ENCODE data around the gene SLC5A2. TPM values are rescaled to one million over a fixed set of nuclear protein-coding genes. Genes with fewer than 3 reads are reported as not detected.

The SLC5A2 gene
- total and polyA plus RNA-seq, 2 of the 13 experiments (the other 11 are each of a cell fraction or from before 2014, with no cell fraction given) = 0.24 to 0.97 TPM

DNA sequence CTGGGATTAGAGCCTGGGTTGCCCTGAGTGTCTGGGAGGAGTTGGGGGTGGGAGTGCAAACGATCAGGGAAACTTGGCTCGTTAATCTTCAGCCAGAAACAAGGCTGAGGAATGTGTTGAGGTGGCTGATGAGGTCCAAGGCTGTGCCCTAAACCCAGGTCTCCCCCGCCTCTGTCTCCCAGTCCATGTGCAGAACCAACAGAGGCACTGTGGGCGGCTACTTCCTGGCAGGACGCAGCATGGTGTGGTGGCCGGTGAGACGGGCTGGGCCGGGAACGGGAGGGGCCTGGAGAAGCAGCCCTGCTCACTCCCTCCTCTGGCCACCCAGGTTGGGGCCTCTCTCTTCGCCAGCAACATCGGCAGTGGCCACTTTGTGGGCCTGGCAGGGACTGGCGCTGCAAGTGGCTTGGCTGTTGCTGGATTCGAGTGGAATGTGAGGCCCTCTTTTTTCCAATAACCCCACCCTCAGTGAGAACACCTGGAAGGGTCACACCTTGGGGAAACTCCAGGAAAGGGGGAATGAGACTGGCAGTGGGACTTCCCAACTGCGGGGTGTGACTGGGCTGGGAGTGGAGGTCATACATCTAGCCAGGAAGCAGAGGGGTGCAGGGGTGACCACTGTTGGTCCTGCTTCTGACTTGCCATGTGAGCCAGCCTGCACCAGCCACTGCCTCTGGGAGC lies 1.7 kb downstream of the SLC5A2 start (continued):
- no peak for TF ChIP-seq ETV6 (CRISPR knock-in tag; conservative IDR thresholded peaks at IDR 0.05)
- TF ChIP-seq BATF2 (CRISPR knock-in tag; IDR thresholded peaks at IDR 0.05) = no peak
- no peak for TF ChIP-seq ZSCAN20 (CRISPR knock-in tag; IDR thresholded peaks at IDR 0.05; ENCODE audit: borderline replicate concordance)
- no peak for TF ChIP-seq CERS6 (CRISPR knock-in tag; IDR thresholded peaks at IDR 0.05)
- TF ChIP-seq RFX1 (IDR thresholded peaks at IDR 0.05) = no peak
- no peak for TF ChIP-seq ZNF432 (CRISPR knock-in tag; IDR thresholded peaks at IDR 0.05; ENCODE audit: borderline replicate concordance)
- TF ChIP-seq ATAD3A (CRISPR knock-in tag; IDR thresholded peaks at IDR 0.05) = no peak
- no peak for TF ChIP-seq ZNF124 (CRISPR knock-in tag; IDR thresholded peaks at IDR 0.05)
- no peak for TF ChIP-seq RORA (CRISPR knock-in tag; IDR thresholded peaks at IDR 0.05)
- TF ChIP-seq HOXA3 (CRISPR knock-in tag; IDR thresholded peaks at IDR 0.05) = peak; percentile 78
- TF ChIP-seq YEATS2 (CRISPR knock-in tag; IDR thresholded peaks at IDR 0.05; ENCODE audit: borderline replicate concordance) = no peak
- peak; percentile 18; the same call in 1 of the 2 replicates for TF ChIP-seq HNF4G (IDR thresholded peaks at IDR 0.05; ENCODE audit: borderline replicate concordance, low read depth, low read length)
- TF ChIP-seq HNF4G (CRISPR knock-in tag; IDR thresholded peaks at IDR 0.05; ENCODE audit: borderline replicate concordance, low read depth) = no peak
- TF ChIP-seq ZIK1 (CRISPR knock-in tag; IDR thresholded peaks at IDR 0.05; ENCODE audit: borderline replicate concordance, low read depth) = peak; percentile 61; the same call in 1 of the 2 replicates
- no peak for TF ChIP-seq CAMTA2 (CRISPR knock-in tag; IDR thresholded peaks at IDR 0.05; ENCODE audit: borderline replicate concordance)
- TF ChIP-seq ZNF703 (CRISPR knock-in tag; IDR thresholded peaks at IDR 0.05; ENCODE audit: borderline replicate concordance) = no peak
- peak; percentile 68 for TF ChIP-seq PHF8 (CRISPR knock-in tag; IDR thresholded peaks at IDR 0.05)
- peak; percentile 83 for TF ChIP-seq TEAD3 (CRISPR knock-in tag; optimal IDR thresholded peaks at IDR 0.05; ENCODE audit: borderline replicate concordance)
- 0 out of 2 replicates have a peak, but pooled peaks have one; percentile 12 for TF ChIP-seq NR0B2 (CRISPR knock-in tag; IDR thresholded peaks at IDR 0.05)
- TF ChIP-seq ZNF275 (CRISPR knock-in tag; IDR thresholded peaks at IDR 0.05; ENCODE audit: borderline replicate concordance) = no peak
- TF ChIP-seq ZNF44 (CRISPR knock-in tag; IDR thresholded peaks at IDR 0.05) = no peak
- no peak for TF ChIP-seq MBNL3 (CRISPR knock-in tag; conservative IDR thresholded peaks at IDR 0.05)
- no peak for TF ChIP-seq SRF (IDR thresholded peaks at IDR 0.05; ENCODE audit: low read depth, low read length)
- TF ChIP-seq ZNF619 (CRISPR knock-in tag; IDR thresholded peaks at IDR 0.05) = peak; percentile 73; the same call in 1 of the 2 replicates
- no peak for TF ChIP-seq FOXP1 (IDR thresholded peaks at IDR 0.05)
- TF ChIP-seq FOXP1 (CRISPR knock-in tag; IDR thresholded peaks at IDR 0.05) = no peak
- no peak for TF ChIP-seq ZSCAN21 (CRISPR knock-in tag; IDR thresholded peaks at IDR 0.05; ENCODE audit: borderline replicate concordance)
- no peak for TF ChIP-seq PLRG1 (conservative IDR thresholded peaks at IDR 0.05)
